Peyer's patch (tissue), 4 donors: ENCODE measurements around the gene KLHL29. TPM values are rescaled to one million over a fixed set of nuclear protein-coding genes. Genes with fewer than 3 reads are reported as not detected.

Source experiments
- DNase-seq, 3 donors: peaks; one replicate each; pipeline ENCODE4 v3.0.0-alpha.2; 2017 to 2019
- H3K27ac ChIP-seq, 4 donors: fragments of 200-600 bp; sonication (generic); one replicate each; pipeline ENCODE4 v1.5.1; 2016 to 2019
- H3K27me3 ChIP-seq, 2 donors: fragments of 200-600 bp; sonication (generic); one replicate each; pipeline ENCODE4 v1.5.1; 2019
- H3K36me3 ChIP-seq, 3 donors: fragments of 200-600 bp; sonication (generic); one replicate each; pipeline ENCODE4 v1.5.1; 2016 to 2019
- H3K4me1 ChIP-seq, 4 donors: fragments of 200-600 bp; sonication (generic); one replicate each; pipeline ENCODE4 v1.5.1; 2016 to 2019
- H3K4me3 ChIP-seq, 4 donors: fragments of 200-600 bp; sonication (generic); 1 replicate in 3 of 4; 2 replicates in 1 of 4; pipeline ENCODE4 v1.5.1; 2016 to 2019; ENCODE audit warnings: mild to moderate bottlenecking in 1 of 4
- H3K9me3 ChIP-seq, 4 donors: fragments of 200-600 bp; sonication (generic); one replicate each; pipeline ENCODE4 v1.5.1; 2016 to 2019; ENCODE audit warnings: mild to moderate bottlenecking in 1 of 4
- CTCF ChIP-seq, 6 experiments: fragments of 450-650 bp in 4 of 6; fragments of 200-600 bp in 2 of 6; sonication (generic) in 1 of 6; IDR thresholded peaks; one replicate each; pipeline ENCODE4 v1.5.1; 2017 to 2019; ENCODE audit warnings: antibody characterized with exemption in 6 of 6, mild to moderate bottlenecking in 3 of 6, moderate library complexity in 1 of 6
- POLR2A ChIP-seq, 2 donors: fragments of 450-650 bp; IDR thresholded peaks; one replicate each; pipeline ENCODE4 v1.5.1; 2017; ENCODE audit warnings: antibody characterized with exemption in 2 of 2, mild to moderate bottlenecking in 2 of 2, moderate library complexity in 2 of 2
- total RNA-seq, 4 donors: library from RNA; depleted of rRNA; stranded (reverse); fragments of >200 nt; gene quantifications; one replicate each; pipeline ENCODE4 v1.1.0, GENCODE V29; 2016

Gene KLHL29
- total RNA-seq, 4 donors from 2014 or later = 1.1 to 18.2 (median 5.0) TPM

- DNase-seq = no peak
- H3K27ac ChIP-seq = no peak overlapping the region
- TF ChIP-seq CTCF (IDR thresholded peaks at IDR 0.05) (no peak), POLR2A (IDR thresholded peaks at IDR 0.05) (no peak)
- no peaks in the 10 kb centered on the region for H3K27me3 ChIP-seq
- H3K36me3 ChIP-seq = no peaks in the 10 kb centered on the region
- H3K9me3 ChIP-seq = no peaks in the 10 kb centered on the region
- no peak overlapping the region for H3K4me3 ChIP-seq
- H3K4me1 ChIP-seq = peaks cover 0 to 19% (median 0%) of the 10 kb centered on the region in 4 donors
These were observed 174.7 kb downstream of the KLHL29 start for GRCh38 chr2:23559561-23560239.

- H3K4me1 ChIP-seq = peaks cover 0 to 29% (median 0%) of the 10 kb centered on the region in 4 donors
- TF ChIP-seq CTCF (IDR thresholded peaks at IDR 0.05) = no peak
- no peak for TF ChIP-seq POLR2A (IDR thresholded peaks at IDR 0.05)
These were observed 176.1 kb downstream of the KLHL29 start for GRCh38 chr2:23561088-23561487.

GRCh38 chr2:23561544-23561943, 176.6 kb downstream of the KLHL29 start:
- Histone ChIP-seq H3K27me3 (no peaks in the 10 kb centered on the region), H3K4me3 (no peak overlapping the region), H3K27ac (no peak overlapping the region), H3K9me3 (no peaks in the 10 kb centered on the region), H3K4me1 (peaks cover 0 to 29% (median 0%) of the 10 kb centered on the region in 4 donors), H3K36me3 (no peaks in the 10 kb centered on the region)
- TF ChIP-seq CTCF (IDR thresholded peaks at IDR 0.05) = no peak
- no peak for TF ChIP-seq POLR2A (IDR thresholded peaks at IDR 0.05)
- DNase-seq = no peak

More at GRCh38 chr2:23561088-23561487, 176.1 kb downstream of the KLHL29 start:
- Histone ChIP-seq H3K36me3 (no peaks in the 10 kb centered on the region), H3K4me3 (no peak overlapping the region), H3K27me3 (no peaks in the 10 kb centered on the region), H3K27ac (no peak overlapping the region), H3K9me3 (no peaks in the 10 kb centered on the region)
- DNase-seq = no peak

GRCh38 chr2:23562143-23562542, 177.2 kb downstream of the KLHL29 start:
- Histone ChIP-seq H3K27ac (no peak overlapping the region), H3K9me3 (no peaks in the 10 kb centered on the region), H3K36me3 (no peaks in the 10 kb centered on the region), H3K4me1 (peaks cover 0 to 29% (median 0%) of the 10 kb centered on the region in 4 donors), H3K4me3 (no peak overlapping the region), H3K27me3 (no peaks in the 10 kb centered on the region)
- DNase-seq = no peak
- TF ChIP-seq CTCF (IDR thresholded peaks at IDR 0.05) = no peak

- Histone ChIP-seq H3K27ac (peak overlapping the region in 2 of 4 donors; percentile 55 to 80), H3K27me3 (no peaks in the 10 kb centered on the region), H3K4me3 (no peak overlapping the region)
These were observed 178.2 kb downstream of the KLHL29 start for GRCh38 chr2:23563151-23563550.

More at GRCh38 chr2:23563151-23563550, 178.2 kb downstream of the KLHL29 start:
- H3K4me1 ChIP-seq = peaks cover 0 to 29% (median 0%) of the 10 kb centered on the region in 4 donors
- H3K9me3 ChIP-seq = no peaks in the 10 kb centered on the region
- no peaks in the 10 kb centered on the region for H3K36me3 ChIP-seq
- DNase-seq = no peak
- no peak for TF ChIP-seq CTCF (IDR thresholded peaks at IDR 0.05)
- no peak for TF ChIP-seq POLR2A (IDR thresholded peaks at IDR 0.05)
